ENCODE data around the gene OR6K6.

Gene OR6K6

DNA sequence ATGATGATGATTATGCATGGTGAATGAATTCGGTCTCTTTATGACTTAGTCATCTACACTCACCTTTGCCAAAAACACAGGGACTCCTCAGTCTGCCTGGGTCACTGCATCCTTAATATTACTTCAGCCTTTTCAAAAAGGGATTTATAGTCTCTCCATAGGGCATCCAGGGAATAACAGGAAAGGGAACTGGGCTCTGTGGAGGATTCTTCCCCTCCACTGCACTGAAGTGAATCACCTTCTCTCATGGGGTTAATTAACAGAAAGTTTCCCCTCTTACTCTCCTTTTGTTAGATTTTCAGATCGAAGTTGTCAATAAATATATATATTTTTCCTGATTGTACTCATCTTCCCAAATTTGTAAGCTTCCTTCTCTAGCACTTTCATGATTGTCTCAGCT is 33.9 kb upstream of the OR6K6 start, which contains the start of gene OR6K3:
TSS of gene OR6K3 (minus strand) at position 101 of the 400 bp plus-strand sequence. CDS start 2,605 bp downstream, outside the sequence.
- H3K4me3 ChIP-seq (ENCODE audit: low read length): no peak within 1 kb of the TSS
- no peak for TF ChIP-seq CTCF (conservative IDR thresholded peaks at IDR 0.05; ENCODE audit: low read length)
- no peak for DNase-seq (ENCODE audit: low read depth)

DNA sequence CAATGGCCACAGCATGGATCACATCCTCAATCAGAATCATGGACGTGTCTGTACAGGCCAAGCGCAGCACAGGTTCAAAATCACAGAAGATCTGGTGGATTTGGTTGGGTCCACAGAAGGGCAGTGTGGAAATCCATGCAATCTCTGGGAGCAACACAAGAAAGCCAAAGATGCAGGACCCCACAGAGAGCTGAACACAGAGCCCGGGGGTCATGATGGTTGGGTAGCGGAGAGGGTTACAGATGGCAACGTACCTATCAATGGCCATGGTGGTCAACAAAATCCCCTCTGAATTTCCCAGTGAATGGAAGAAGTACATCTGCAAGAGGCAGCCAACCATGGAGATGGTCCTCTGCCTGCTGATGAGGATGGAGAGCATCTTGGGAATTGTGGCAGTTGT is 30.1 kb upstream of the OR6K6 start:
- H3K4me3 ChIP-seq (ENCODE audit: low read length): no peak overlapping the region
- no peak for TF ChIP-seq CTCF (conservative IDR thresholded peaks at IDR 0.05; ENCODE audit: low read length)
- no peak for DNase-seq (ENCODE audit: low read depth)

GRCh38 chr1:158728510-158729225 is 25.9 kb upstream of the OR6K6 start:
- TF ChIP-seq CTCF (conservative IDR thresholded peaks at IDR 0.05; ENCODE audit: low read length): no peak
- H3K4me3 ChIP-seq (ENCODE audit: low read length): no peak overlapping the region
- DNase-seq (ENCODE audit: low read depth): no peak

DNA sequence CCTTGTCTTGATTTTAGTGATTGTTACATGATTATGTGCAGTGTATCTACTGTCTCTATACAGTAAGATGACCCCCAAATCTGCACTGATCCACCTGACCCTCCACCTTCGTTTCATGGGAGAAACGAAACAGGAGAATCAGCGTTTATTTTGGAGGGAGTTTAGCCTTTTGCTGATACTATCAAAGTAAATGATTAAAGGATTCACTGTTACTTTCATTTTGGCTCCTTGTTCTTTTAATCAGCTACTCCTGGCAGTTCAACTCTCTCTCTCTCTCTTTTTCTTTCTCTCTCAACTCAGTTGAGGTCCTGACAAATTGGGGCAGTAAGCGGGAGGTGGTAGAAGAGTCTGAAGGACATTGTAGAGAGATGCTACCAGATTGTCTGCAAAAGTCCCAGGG is 24.1 kb upstream of the OR6K6 start:
- DNase-seq (ENCODE audit: low read depth): no peak
- no peak overlapping the region for H3K4me3 ChIP-seq (ENCODE audit: low read length)
- TF ChIP-seq CTCF (conservative IDR thresholded peaks at IDR 0.05; ENCODE audit: low read length): no peak

DNA sequence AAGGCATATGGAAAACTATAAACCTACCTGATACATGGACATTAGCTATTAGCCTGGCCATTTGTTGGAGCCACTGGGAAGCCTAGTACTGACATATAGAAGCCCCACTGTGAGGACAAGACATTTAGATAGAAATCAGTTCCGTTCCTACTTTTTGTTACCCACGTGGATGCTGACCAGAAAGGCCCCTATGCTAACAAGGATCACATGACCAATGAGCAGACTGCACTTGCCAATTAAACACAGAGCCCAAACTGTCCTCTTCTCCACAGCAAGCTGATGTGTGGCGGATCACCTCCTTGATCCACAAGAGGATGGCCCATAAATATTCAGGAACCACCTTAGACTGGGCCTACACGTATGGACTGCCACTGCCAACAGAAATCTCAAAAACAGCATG is 22.8 kb upstream of the OR6K6 start:
- DNase-seq (ENCODE audit: low read depth): no peak
- no peak for TF ChIP-seq CTCF (conservative IDR thresholded peaks at IDR 0.05; ENCODE audit: low read length)
- no peak overlapping the region for H3K4me3 ChIP-seq (ENCODE audit: low read length)

- TF ChIP-seq CTCF (conservative IDR thresholded peaks at IDR 0.05; ENCODE audit: low read length): no peak
- no peak overlapping the region for H3K4me3 ChIP-seq (ENCODE audit: low read length)
- DNase-seq (ENCODE audit: low read depth): no peak
These were observed 22.0 kb upstream of the OR6K6 start for GRCh38 chr1:158732524-158732923.

DNA sequence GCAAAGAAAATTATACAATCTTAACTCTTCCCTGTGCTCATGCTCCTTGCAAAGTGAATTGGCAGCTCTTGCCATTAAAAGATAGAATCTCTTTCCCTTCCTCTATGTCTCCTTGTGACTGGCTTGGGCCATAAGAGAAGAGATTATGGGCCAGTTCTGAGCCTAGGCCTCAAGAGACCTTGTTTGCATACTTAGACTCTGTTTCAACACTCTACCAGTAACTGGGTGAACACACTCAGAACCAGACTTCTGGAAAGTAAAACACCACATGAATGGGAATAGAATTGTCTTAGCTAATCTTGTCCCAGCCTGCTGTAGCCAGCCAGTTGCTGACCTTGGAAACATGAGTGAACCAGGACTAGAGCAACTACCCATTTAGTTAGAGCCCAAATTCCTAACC is 18.7 kb upstream of the OR6K6 start:
- no peak for TF ChIP-seq CTCF (conservative IDR thresholded peaks at IDR 0.05; ENCODE audit: low read length)
- DNase-seq (ENCODE audit: low read depth): no peak
- no peak overlapping the region for H3K4me3 ChIP-seq (ENCODE audit: low read length)
